DMS53 (cell line): ENCODE measurements around the gene GJA9.
"Not testable (repeated sequence)": the region's sequence is repeated elsewhere in the genome, so short reads cannot be mapped to it uniquely, and the experiment has no call there.

Experiments used
- DNase-seq: peaks from one replicate; lab custom pipeline; 2025; lab: John Stamatoyannopoulos, UW

GJA9 gene

DNA sequence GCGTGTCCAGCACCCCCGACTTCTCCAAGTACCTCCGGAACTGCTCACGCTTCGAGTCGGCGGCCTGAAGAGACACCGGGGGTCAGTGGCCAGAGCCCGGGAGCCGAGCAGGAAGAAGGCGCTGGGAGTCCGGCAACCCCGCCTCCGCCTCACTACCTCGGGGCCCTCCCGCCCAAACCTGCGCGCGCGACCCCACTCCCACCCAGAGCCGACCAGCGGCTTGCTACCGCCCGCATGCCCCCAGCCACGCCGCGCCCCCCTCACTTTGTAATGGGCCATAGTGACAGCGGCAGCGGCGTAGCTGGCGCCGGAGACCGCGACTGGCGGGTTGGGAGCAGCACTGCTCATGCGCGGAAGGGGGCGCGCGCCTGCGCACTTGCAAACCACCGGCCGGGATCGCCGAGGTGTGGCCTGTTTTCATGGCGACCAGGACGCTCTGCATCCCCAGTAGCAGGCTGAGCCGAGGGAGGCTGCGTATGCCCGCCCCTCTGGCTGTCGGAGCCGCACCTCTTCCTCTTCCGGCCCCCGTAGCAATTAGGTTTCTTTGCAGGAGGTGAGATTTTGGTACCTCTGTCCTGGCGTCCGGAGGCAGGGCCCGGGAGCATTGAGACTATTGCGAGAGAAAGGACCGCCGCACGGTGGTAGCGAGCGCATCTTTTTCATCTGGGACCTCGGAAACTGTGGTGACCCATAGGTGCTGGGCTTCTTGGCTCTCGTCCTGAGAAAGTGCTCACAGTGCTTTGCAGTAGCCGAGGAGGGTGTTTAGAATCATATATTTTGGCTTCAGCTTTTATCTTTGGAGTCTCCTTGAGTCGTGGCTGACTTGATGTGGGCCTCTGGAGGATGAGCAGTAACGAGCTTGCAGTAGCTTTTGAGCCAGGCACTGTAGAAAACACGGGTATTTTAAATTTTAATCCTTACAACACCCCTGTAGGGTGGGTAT lies 8.1 kb downstream of the GJA9 start, which contains the start of gene MYCBP:
Gene MYCBP (minus strand): TSS at position 322 of the 943 bp plus-strand sequence. CDS start 43 bp downstream, at position 279.
- peak; percentile 97 for DNase-seq

DNA sequence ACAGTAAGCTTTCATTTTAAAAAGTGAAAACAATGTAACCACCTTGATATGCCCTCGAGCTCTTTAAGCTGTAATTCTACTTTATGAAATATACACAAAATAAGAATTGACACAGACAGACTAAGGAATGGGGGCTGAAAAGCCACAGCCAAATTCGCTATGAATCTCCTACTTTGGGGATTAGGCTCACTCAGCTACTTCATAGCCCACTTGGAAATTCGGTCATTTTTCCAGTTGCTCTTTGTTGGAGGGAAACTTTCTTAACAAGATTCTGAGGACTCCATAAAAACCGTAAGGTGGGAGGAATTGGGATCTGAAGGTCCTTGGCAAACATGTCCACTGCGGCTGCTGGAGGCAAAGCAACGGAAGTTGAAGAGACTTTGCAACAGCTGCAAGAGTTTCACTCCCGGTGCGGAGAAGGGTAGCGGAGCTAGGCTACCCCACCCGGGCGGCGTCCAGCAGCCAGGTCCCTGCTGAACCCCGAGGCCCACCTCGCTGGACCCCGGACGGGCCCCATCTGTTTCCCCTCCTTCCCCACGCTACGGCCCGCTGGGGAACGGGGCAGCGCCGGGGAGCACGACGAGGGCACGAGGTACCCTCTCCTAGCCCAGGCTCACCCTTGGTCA lies 8.9 kb downstream of the GJA9 start:
- peak; percentile 51 for DNase-seq

DNA sequence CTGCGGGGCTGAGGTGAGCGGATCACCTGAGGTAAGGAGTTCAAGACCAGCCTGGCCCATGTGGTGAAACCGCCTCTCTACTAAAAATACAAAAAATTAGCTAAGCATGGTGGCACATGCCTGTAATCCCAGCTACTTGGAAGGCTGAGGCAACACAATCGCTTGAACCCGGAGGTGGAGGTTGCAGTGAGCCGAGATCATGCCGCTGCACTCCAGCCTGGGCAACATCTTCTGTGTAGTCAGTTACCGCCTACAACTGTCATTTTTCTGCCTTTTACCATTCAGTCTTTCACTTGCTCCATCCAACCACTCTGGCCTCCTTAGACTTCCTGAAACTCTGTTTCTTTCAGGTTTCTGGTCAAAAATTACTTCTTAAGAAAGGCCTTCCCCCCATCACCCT lies 10.4 kb downstream of the GJA9 start:
- no peak for DNase-seq

DNA sequence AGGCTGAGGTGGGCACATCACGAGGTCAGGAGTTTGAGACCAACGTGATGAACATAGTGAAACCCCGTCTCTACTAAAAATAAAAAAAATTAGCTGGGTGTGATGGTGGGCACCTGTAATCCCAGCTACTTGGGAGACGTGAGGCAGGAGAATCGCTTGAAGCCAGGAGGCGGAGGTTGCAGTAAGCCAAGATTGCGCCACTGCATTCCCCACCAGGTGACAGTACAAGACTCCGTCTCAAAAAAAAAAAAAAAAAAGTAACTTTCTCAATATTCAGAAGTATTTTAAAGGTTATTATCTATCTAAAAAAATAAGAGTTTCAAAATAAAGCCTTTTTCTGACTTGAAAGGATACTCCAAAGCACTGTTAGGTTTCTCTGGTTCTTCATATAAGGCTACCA lies 14.2 kb downstream of the GJA9 start:
- DNase-seq, result no peak

- no peak for DNase-seq
Measured at GRCh38 chr1:38865112-38865715, 16.2 kb downstream of the GJA9 start.

DNA sequence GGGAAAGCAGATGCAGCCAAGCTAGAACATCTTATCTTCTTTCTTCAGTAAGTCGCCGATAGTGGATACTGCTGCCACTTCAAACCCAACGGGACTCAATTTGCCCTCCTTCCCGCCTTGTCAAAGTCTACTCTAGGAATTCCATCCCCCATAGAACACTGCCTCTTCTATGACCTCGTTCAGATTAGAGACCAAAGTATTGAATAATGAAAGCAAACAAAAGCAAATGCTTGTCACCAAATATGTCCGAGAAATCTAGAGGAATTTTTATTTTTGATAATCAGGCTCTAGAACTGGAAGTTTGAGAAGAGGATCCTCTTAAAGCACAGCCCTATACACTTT lies 21.0 kb downstream of the GJA9 start:
- no peak for DNase-seq

DNA sequence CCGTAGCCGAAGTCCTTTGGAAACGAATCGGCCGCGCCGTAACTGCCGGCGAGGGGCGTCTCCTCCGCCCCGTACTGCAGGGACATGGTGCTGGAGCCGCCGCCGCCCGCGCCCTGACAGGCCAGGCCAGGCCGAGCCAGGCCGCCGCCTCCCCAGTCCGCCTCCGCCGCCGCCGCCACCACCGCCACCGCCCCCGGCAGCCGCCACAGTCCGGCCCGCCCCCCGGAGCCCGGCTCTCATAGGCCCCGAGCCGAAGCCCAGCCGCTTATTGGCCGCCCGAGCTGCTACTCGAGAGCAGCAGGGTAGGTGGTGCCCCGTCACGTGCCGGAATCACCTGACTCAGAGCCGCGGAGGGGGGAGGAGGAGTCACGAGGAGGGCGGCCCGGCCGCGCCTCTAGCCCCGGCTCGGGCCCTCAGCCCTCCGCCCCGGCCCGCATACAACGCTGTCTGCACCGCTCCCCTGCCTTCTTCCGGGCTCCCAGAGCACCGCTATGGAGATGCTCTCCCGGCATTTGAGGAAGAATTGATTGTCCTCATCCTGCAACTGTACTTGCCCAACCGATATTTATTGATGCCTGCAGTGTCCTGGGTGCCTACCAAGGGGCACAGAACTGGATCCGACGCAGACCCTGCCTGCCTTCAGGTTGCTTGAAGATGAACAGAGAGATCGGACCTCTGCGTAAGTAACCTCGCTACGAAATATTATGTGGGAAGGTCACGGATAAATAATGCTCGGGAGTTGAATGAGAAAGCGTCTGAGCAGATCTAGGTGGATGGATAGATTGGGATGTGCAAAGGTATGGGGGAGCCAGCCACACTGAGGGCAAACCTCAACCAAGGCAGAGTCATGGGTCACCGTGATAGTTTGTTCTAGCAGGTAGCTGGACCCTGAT lies 21.6 kb downstream of the GJA9 start, which contains the start of gene RRAGC:
Gene RRAGC (minus strand): TSS at position 212 of the 893 bp plus-strand sequence. CDS start 126 bp downstream, at position 86.
- peak; percentile 99 for DNase-seq

DNA sequence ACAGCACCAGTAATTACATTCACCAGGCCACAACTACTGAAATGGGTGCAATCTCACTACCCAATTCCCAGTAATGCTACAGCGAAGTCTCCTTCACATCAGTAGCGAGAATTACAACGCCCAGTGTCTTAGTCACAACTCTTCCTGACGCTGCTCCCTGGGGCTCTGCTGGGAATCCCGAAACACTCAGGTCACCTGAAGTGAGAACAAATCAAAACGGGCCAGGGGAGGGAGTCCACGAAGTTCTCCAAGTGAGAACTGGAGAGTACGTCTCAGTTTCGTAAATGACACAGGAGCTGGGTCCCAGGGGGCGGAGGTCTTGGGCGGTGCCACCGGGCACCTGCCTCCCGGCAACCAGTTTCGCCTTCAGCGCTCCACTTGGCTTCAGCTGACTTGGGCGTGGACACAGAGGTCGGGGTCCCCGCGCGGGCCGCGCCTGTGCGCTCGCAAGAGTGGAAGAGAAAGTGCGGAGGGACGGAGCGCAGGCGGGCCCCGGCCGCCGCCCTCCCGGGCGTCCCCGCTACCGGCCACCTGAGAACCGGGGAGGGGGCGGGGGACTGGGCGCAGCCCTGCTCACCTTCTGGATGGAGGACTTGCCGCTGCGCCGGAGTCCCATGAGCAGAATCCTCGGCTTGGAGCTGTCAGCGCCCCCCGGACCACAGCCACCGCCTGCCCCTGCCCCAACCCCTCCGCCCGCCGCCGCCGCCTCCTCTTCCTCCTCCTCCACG lies 22.4 kb downstream of the GJA9 start:
- DNase-seq, result peak; percentile 69

- DNase-seq, result no peak
Measured at GRCh38 chr1:38852780-38853179, 28.6 kb downstream of the GJA9 start.

GRCh38 chr1:38848071-38848470 lies 33.3 kb downstream of the GJA9 start:
- DNase-seq, result no peak

GRCh38 chr1:38846210-38846609 lies 35.2 kb downstream of the GJA9 start:
- DNase-seq, result no peak

- not testable (repeated sequence) for DNase-seq
Measured at GRCh38 chr1:38845088-38845487, 36.3 kb downstream of the GJA9 start.

DNA sequence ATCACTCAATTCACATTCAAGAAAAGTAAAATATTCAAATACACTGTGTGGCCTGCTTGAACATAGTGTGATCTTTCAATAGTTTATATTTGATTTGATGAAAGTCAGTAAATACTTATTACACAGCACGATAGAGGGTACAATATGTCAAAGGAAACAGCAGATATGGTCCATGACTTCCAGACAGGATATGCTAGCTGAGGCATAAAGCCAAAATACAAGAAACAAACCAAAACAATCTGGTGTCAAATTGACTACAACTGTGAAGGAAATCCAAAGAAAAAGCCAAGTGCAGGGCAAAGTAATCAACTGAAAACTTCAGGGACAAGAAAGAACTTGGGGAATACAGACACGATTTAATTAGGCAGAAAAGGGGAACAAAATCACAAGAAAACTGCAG lies 41.1 kb downstream of the GJA9 start:
- DNase-seq, result no peak

DNA sequence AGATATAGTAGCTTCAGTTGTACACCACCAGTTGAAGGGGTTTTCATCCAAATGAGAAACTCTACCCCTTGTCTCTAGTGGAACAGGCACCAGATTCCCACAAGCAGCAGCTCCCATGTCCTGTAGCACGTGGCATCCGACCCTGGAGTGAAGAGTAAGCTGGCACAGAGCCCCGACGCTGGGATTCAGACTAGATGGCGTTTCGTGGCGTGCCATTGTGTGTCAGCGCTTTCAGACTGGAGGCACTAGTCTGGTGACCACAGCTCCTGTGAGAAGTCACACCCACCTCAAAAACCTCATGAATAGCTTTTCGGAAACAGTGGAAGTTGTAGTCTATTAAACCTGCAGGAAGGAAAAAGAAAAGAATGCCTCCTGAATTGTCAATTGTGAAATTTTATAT lies 42.0 kb downstream of the GJA9 start:
- no peak for DNase-seq

GRCh38 chr1:38836316-38836715 lies 45.1 kb downstream of the GJA9 start:
- not testable (repeated sequence) for DNase-seq

DNA sequence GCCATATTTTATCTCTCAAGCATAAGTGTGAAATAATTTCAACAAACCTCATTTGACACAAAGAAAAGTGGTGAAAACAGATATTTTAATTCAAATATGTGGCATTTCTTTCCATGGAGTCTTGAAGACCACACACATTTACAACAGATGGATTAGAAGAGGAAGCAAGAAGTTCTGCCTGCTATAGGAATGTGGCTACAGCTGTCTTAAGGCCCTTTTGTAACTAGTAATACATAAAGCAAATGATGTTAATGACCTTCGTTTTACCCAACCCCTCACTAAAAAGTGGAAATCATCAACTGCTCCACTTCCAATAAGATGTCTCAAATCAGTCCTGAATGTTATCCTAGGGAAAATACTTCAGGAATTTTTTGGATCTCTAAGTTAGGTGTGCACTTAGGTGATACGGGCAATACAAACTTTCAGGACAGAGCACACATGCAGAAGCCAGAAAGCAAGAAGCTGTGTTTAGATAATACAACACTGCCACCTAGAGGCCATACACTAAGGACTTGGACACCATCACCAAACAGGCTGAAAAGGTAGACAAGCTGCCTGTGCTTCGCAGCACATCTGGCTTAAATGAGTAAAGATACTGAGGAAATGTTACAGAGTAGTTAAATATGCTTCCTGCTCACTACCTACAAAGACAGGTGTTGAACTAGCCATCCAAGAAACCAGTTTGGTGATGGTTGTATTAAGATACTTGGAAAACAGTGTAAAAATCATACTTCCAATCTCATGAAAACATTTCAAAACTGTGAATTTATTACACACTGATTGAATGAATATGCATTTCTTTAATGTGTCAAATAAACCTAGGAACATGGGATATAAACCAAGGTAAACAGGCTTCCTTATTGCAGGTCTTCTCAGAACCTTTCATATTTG lies 46.2 kb downstream of the GJA9 start:
- DNase-seq, result peak; percentile 91

GRCh38 chr1:38834221-38834782 lies 47.1 kb downstream of the GJA9 start:
- DNase-seq, result no peak

DNA sequence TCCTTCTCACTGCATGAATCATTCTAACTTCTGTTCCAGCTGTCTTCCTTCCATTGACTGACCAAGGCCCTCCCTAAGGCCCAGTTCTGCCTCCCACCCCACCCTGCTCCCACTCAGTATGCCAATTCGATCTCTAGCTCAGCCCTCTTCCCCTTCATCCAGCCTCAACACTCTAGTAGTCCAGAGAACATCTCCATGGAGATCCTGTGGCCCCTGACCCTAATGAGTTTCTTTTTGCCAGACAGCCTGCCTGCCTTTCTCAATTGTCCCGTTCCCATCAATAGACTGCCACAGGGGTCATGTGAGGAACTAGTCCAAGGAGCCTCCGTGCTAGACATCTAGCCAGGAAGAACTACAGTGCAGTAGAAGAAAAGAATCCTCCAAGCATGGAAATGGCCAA lies 48.2 kb downstream of the GJA9 start:
- no peak for DNase-seq

DNA sequence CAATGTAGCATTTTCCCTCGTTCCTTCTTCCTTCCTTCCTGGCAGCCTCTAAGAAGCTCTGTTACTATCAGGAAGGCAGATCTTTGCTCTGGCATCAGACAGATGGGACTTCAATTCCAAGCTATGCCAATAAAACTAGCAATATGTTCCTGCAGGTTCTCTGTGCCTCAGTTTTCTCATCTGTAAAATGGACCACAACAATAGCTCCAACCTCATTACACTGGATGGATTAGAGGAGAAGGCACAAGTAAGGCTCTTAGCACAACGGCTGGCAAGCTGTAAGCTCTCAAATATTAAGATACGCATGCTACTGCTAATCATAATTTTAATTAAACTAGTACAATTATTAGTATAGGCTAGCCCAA lies 49.0 kb downstream of the GJA9 start:
- no peak for DNase-seq
